COR-L47 (cell line): ENCODE measurements around the gene CDK14.

ENCODE experiments used
- DNase-seq: peaks from one replicate; lab custom pipeline; 2025; lab: John Stamatoyannopoulos, UW

The CDK14 gene

DNA sequence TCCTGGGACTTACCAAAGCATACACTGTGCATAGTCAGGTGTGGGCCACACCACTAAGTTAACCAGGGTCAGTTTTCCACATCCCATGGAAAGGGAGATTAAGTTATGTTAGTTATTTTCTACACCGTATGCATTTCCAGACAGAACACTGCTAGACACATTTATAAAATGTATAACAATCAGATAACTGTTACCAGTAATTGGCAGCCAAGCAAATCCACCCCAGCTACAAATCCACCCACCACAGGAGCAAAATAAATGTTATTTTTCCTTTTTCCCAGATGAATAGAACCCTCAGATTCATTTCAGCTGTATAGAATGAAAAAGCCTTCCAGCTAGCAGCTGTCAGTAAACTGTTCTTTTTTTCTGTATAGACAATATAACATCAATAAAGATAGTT lies 411.2 kb downstream of the CDK14 start:
- no peak for DNase-seq

DNA sequence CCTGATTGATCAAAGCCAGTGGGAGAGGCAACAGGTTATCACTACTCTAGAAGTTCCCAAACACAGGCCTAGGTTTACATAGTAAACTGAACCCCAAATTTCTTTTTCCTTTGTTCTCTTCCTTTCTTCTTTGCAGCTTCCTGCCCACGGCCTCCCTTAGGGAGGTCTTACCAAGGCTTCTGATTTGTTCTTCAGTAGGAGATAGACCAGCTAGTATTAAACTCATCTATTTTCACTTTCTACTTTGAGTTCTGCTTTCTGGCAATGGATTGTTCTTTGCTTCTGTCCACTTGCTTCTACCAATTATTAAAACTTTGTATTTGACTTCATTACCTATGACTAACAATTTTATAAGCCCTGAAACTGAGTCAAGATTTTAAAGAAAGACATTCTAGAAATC lies 417.0 kb downstream of the CDK14 start:
- DNase-seq = no peak

- no peak for DNase-seq
Observed at GRCh38 chr7:91019686-91020385, 423.7 kb downstream of the CDK14 start.

DNA sequence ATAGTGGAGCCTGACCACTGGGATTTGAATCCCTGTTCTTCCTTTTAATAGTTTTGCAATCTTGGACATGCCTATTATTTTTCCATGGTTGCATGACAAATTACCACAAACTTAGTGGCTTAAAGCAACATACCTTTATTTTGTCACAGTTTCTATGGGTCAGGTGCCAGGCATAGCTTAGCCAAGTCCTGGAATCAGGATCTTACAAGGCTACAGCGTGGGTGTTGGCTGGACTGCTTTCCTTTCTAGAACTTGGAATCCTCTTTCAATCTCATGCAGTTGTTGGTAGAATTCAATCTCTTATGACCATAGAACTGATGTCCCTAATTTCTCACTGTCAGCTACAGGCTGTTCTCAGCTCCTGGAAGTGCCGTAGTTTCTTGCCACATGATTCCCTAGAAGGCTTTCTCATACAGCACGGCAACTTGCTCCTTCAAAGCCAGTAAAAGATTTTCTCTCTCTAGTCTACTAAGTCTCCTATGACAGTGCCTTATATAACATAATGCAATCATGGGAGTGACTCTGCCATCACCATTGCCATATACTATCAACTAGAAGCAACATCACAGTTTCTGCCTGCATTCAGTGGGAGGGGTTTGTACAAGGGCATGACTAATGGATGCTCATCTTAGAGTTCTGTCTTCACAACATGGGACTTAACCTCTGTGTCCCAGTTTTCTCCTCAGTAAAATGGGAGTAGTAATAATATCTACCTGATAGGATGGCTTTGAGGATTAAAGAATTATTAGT lies 424.7 kb downstream of the CDK14 start:
- DNase-seq = no peak

GRCh38 chr7:91021956-91022355 lies 425.8 kb downstream of the CDK14 start:
- no peak for DNase-seq

- DNase-seq = no peak
Observed at GRCh38 chr7:91025906-91026390, 429.8 kb downstream of the CDK14 start.

- no peak for DNase-seq
Observed at GRCh38 chr7:91029688-91030087, 433.6 kb downstream of the CDK14 start.

DNA sequence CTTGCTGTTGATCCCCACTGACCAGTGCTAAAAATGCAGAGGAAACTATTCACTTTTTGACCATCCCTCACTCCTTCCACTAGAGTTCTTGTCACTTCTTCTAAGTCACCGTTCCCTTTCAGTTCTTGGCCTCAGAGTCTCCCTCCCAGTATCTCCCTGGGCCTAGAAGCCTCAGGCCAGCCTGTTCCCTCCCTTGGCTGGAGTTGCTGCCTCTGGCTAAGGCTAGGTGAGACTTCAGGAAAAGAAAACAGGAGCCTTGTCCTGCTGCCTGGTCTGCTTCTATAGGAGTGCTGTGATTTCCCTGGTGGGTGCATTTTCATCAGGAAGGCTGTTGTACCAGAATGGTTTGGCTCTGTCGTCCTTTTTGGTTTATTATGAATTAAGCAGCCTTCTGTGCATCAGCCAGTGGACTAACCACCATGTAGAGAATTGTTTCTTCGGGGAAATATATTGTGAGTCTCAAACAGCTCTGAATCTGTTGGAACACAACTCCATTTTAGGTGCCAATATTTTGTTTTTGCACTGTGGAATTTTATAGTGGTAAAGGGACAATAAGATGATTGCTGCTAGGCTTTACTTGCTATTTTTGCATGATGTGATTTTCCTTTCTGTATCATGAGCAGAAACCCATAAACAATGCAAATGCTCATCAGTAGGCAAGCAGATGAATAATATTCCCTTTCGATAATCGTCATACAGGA lies 434.7 kb downstream of the CDK14 start:
- DNase-seq = no peak

DNA sequence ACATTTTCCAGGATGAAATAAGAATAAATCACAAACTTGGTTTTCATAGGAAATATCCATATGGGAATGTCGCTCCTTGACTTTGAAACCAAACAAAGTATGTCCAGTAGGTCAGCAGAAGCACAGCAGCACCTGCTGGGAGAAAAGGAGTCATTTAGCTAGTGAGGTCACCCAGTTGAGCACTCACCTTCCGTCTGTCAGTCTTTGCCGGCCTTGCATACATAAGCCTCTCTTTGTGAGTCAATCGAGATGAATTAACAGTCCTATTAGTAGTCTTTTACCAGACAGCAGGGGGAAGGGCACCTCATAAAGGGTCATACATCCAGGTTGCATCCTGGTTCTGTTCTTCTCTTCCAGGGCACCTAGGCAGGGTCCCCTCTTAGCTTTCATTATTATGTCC lies 435.6 kb downstream of the CDK14 start:
- no peak for DNase-seq

GRCh38 chr7:91033574-91033973 lies 437.5 kb downstream of the CDK14 start:
- peak; percentile 36 for DNase-seq

DNA sequence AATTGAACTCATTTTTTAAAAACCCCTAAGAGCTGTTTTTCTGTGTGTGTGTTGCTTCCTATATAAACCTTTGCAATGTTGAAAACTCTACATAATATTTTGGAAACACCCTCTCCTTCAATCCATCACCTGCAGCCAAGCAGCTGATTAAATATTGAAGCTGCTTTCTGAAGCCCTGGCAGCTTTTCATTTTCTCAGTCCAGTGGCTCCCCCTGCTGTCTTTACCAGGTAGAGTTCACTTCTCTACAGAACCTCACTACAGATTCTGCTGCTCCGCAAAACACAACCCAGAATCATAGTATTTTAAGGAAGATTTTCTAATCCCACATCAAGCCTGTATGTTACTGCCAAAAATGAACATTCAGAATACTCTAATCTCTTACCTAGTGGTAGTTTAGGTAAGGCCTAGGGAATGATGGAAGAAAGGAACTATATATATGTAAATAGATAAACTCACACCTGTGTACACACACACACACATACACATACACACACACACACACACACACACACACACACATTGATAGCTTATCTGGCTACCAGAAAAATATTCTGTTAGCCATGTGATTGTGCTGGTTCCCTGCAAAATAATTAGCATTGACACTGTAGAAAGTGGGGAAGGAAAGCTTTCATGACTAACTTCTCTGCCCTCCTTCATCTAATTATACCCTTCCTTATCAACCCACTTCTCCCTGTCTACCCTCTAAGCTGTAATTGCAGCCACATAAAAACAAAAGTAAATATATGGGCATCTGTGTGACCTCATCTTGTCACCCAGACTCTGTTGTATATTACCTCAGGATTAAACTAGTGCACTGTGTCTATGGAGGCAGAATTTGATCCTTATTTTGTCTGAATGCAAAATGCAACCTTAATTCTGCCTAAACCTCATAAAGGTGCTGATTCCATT lies 438.6 kb downstream of the CDK14 start:
- DNase-seq = peak; percentile 84

DNA sequence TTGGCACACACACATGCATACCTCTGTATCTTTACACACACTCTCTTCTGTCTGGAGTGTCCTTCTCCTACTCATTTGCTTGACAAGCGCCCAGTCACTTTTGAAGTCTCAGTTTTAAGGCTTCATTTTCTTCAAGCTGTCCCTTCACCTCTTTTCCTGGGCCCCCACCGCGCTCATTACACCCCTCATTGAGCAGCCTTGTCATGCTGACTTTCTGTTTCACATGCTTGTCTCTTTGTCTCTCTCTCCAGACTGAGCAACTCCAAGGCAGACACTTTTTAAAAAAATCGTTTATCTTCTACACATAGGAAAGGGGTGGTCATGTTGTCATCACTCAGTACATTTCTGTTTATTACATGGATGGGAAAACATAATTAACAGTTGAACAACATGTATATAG lies 442.9 kb downstream of the CDK14 start:
- no peak for DNase-seq

DNA sequence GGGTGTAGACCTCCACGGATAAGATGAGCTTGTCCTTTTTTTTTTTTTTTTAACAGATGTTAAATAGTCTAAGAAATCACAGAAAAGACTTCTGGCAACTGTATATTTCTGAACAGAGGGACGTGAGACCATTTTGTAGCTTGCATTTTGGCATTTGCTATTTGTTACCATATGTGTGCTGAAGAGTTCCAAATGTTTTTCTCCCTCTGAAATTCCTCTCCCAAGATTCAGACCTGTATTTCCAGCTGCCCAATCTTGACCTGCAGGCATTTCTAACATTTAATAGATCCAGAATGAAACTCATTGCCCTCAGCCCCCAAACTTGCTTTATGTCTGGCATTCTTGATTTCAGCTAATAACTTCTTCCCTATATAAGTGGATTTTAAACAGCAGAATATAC lies 445.0 kb downstream of the CDK14 start:
- no peak for DNase-seq

GRCh38 chr7:91041901-91042484 lies 445.9 kb downstream of the CDK14 start:
- no peak for DNase-seq

DNA sequence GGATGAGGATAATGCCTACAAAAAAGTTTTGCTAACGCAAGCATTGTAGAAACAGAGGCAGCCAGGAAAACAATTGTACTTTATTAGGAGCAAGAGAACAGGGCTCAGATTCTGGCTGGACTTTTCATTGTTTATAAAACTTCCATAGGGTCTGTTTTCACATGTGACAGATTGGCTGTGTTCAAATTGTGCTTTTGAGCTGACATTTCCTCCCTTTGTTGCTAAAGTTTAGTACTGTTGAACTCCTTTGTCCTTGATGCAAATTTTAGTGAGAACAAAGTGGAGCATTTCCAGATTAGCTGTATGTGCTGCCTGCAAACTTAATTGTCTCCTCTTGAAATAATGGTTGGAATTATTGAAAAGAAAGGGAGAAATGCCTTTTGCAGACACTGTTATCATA lies 447.1 kb downstream of the CDK14 start:
- DNase-seq = no peak

GRCh38 chr7:91043924-91044645 lies 448.0 kb downstream of the CDK14 start:
- DNase-seq = no peak

GRCh38 chr7:91045606-91046005 lies 449.5 kb downstream of the CDK14 start:
- DNase-seq = no peak

DNA sequence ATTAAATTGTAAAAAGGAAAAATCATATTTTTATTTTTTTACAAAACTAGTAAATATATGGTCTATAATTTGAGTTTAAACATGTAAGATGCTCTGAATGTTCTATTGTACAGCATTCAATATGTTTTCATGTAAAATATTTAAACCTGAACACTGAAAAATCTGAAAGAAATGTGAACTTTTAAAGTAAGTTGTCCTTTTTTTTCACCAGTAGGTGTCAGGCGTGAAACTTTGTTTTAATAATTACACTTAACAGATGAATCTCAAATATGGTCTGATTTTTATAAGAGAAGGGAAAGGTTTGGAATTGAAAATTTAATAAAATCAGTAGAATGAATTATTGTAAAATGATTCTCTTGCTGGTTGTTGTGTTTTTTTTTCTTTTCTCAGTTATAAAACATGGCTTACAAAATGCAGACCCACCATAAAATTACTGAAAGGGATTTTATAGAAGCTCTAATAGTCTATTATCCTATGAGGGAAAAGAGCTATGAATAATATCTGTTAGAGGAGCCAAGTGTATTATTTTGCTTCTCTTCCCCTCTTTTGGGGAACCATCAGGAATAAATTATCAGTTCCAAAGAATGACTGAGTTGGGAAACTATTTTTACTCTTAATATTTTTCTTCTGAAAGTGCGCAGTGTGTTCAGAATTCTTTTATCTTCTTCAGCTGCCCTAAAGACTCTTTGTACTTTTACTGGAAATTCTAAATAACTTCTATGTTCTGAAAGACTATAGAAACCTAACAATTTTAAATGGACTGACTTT lies 450.4 kb downstream of the CDK14 start:
- DNase-seq = no peak

DNA sequence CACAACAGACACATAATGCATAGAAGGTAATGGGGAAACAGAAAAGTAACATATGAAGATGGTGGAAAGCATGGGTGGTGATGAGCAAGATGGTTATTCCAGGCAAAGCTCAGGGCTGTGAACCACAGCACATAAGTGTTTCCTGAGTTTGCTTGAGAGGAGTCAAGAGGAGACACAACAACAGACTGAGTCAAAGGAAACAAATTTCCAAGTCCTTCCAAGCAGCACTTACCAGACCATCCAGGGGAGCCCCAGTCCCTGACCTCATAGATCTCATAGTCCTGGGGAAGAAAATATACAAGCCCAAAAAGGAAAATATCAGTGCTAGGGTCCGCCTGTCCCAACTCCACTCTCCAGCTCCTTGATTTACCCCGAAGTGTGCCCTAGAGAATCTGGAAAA lies 451.5 kb downstream of the CDK14 start:
- DNase-seq = no peak

- DNase-seq = no peak
Observed at GRCh38 chr7:91050677-91051076, 454.6 kb downstream of the CDK14 start.
